Neural progenitor cell (in vitro differentiated cells): ENCODE measurements around the gene HMGA1. TPM values are rescaled to one million over a fixed set of nuclear protein-coding genes. Genes with fewer than 3 reads are reported as not detected.

Experiments
- DNase-seq: peaks from one replicate; pipeline ENCODE4 v3.0.0-alpha.2; 2016; ENCODE audit warnings: low spot score
- H2AFZ ChIP-seq: fragments of 200-600 bp; sonication (generic); replicated peaks from 2 replicates; pipeline ENCODE4 v1.6.1; 2016; ENCODE audit warnings: antibody characterized with exemption
- H3F3A ChIP-seq: fragments of 200-600 bp; sonication (generic); 2 replicates; pipeline ENCODE4 v1.6.1; 2016; ENCODE audit warnings: antibody characterized with exemption, low read depth
- H3K27ac ChIP-seq: fragments of 200-600 bp; sonication (generic); 2 replicates; pipeline ENCODE4 v1.5.1; 2016; ENCODE audit warnings: mild to moderate bottlenecking
- H3K27me3 ChIP-seq: fragments of 200-600 bp; sonication (generic); 2 replicates; pipeline ENCODE4 v1.6.1; 2016; ENCODE audit warnings: mild to moderate bottlenecking, moderate library complexity
- H3K36me3 ChIP-seq: fragments of 200-600 bp; sonication (generic); 2 replicates; pipeline ENCODE4 v1.5.1; 2016
- H3K4me1 ChIP-seq: fragments of 200-600 bp; sonication (generic); 2 replicates; pipeline ENCODE4 v1.6.1; 2016; ENCODE audit warnings: mixed run types
- H3K4me2 ChIP-seq: fragments of 200-600 bp; sonication (generic); 2 replicates; pipeline ENCODE4 v1.6.1; 2016
- H3K4me3 ChIP-seq: fragments of 200-600 bp; sonication (generic); 2 replicates; pipeline ENCODE4 v1.5.1; 2016
- H3K79me2 ChIP-seq: fragments of 200-600 bp; sonication (generic); 2 replicates; pipeline ENCODE4 v1.6.1; 2016; ENCODE audit warnings: low read depth
- H3K9ac ChIP-seq: fragments of 200-600 bp; sonication (generic); 2 replicates; pipeline ENCODE4 v1.6.1; 2016
- H3K9me3 ChIP-seq: fragments of 200-600 bp; sonication (generic); 2 replicates; pipeline ENCODE4 v1.5.1; 2016; ENCODE audit warnings: low read depth
- H4K20me1 ChIP-seq: fragments of 200-600 bp; sonication (generic); 2 replicates; pipeline ENCODE4 v1.6.1; 2016; ENCODE audit warnings: low read depth
- H3K27ac Mint-ChIP-seq: 3 replicates; pipeline ENCODE4 v1.8.0; 2021; ENCODE audit warnings: mixed read lengths
- H3K27me3 Mint-ChIP-seq: 2 replicates; pipeline ENCODE4 v1.8.0; 2022; ENCODE audit warnings: low read depth, mild to moderate bottlenecking, inconsistent platforms, moderate library complexity, mixed read lengths; ENCODE audit not compliant: insufficient read depth
- H3K36me3 Mint-ChIP-seq: 3 replicates; pipeline ENCODE4 v1.8.0; 2021; ENCODE audit warnings: mixed read lengths
- H3K4me1 Mint-ChIP-seq: 3 replicates; pipeline ENCODE4 v1.8.0; 2021; ENCODE audit warnings: mixed read lengths
- H3K4me3 Mint-ChIP-seq: 3 replicates; pipeline ENCODE4 v1.8.0; 2021; ENCODE audit warnings: mild to moderate bottlenecking, moderate library complexity, mixed read lengths
- H3K9me3 Mint-ChIP-seq: 3 replicates; pipeline ENCODE4 v1.8.0; 2020; ENCODE audit warnings: mixed read lengths
- CTCF ChIP-seq: fragments of 200-600 bp; sonication (generic); IDR thresholded peaks from 2 replicates; pipeline ENCODE4 v1.5.1; 2017; ENCODE audit warnings: antibody characterized with exemption, mild to moderate bottlenecking
- EZH2 ChIP-seq: fragments of 200-600 bp; sonication (generic); IDR thresholded peaks from 2 replicates; pipeline ENCODE4 v1.6.1; 2017; ENCODE audit warnings: antibody characterized with exemption, mild to moderate bottlenecking, moderate library complexity
- EZH2phosphoT487 ChIP-seq: fragments of 200-600 bp; sonication (generic); IDR thresholded peaks from 2 replicates; pipeline ENCODE4 v1.6.1; 2017; ENCODE audit warnings: antibody characterized with exemption
- total RNA-seq: library from RNA; depleted of rRNA; stranded (reverse); fragments of >200 nt; gene quantifications from 2 replicates; pipeline ENCODE4 v1.2.3, GENCODE V29; 2015; ENCODE audit warnings: low replicate concordance

Gene HMGA1
- total RNA-seq, 1 donor from 2014 or later, result 417 TPM

- H3K27me3 ChIP-seq, result no peaks in the 10 kb centered on the region
- no peak overlapping the region for H3K4me3 Mint-ChIP-seq
- peaks cover 12% of the 10 kb centered on the region for H3K79me2 ChIP-seq
- no peak overlapping the region for H3K4me3 ChIP-seq
- H3K27me3 Mint-ChIP-seq, result peaks cover 5% of the 10 kb centered on the region
- peaks cover 25% of the 10 kb centered on the region for H3F3A ChIP-seq
- H3K9me3 ChIP-seq, result no peaks in the 10 kb centered on the region
- no peaks in the 10 kb centered on the region for H3K36me3 ChIP-seq
- no peak for DNase-seq
- no peaks in the 10 kb centered on the region for H3K9me3 Mint-ChIP-seq
- no peak overlapping the region for H3K4me2 ChIP-seq
- no peaks in the 10 kb centered on the region for H3K36me3 Mint-ChIP-seq
- H3K27ac ChIP-seq, result no peak overlapping the region
- H3K4me1 ChIP-seq, result peaks cover 28% of the 10 kb centered on the region
- H4K20me1 ChIP-seq, result no peaks in the 10 kb centered on the region
- peaks cover 37% of the 10 kb centered on the region for H3K4me1 Mint-ChIP-seq
- TF ChIP-seq CTCF, result no peak
- TF ChIP-seq EZH2, result no peak
- TF ChIP-seq EZH2phosphoT487, result no peak
- no peak overlapping the region for H2AFZ ChIP-seq
- H3K27ac Mint-ChIP-seq, result peak overlapping the region; percentile 11
- H3K9ac ChIP-seq, result no peak overlapping the region
These were observed 5.9 kb upstream of the HMGA1 start for GRCh38 chr6:34230653-34231371.

DNA sequence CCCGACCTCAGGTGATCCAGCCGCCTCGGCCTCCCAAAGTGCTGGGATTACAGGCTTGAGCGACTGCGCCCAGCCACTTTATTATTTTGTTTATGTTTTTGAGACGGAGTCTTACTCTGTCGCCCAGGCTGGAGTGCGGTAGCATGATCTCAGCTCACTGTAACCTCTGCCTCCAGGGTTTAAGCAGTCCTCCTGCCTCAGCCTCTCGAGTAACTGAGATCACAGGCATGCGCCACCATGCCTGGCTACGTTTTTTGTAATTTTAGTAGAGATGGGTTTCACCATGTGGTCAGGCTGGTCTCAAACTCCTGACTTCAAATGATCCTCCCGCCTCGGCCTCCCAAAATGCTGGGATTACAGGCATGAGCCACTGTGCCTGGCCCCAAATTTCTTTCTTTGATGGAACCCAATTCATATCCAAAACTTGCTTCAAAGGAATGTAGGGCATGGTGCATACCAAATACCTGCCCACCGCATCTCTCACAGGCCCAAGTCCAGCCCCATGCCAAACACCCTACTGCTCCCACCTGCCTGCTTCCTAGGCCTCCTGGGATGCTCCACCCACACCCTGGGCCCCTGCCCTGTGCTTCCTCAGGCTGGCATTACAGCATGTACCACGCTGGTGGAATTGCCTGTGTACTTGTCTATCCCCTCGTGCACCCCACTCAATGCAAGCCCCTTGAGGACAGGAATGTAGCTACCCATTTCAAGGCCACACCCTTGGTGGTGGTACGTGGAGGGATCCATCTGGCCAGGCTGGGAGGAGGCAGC, 4.9 kb upstream of the HMGA1 start:
- H3K27me3 Mint-ChIP-seq, result peaks cover 5% of the 10 kb centered on the region

GRCh38 chr6:34232901-34233300, 3.8 kb upstream of the HMGA1 start:
- TF ChIP-seq EZH2phosphoT487 (no peak), EZH2 (no peak), CTCF (no peak)
- Histone ChIP-seq H3K36me3 (no peaks in the 10 kb centered on the region), H3K4me2 (no peak overlapping the region), H3K27me3 (no peaks in the 10 kb centered on the region), H3K4me1 (peaks cover 12% of the 10 kb centered on the region), H3K79me2 (peaks cover 30% of the 10 kb centered on the region), H3K9ac (no peak overlapping the region), H3K9me3 (no peaks in the 10 kb centered on the region), H2AFZ (no peak overlapping the region), H3K4me3 (no peak overlapping the region), H4K20me1 (peaks cover 4% of the 10 kb centered on the region), H3F3A (peaks cover 38% of the 10 kb centered on the region), H3K27ac (no peak overlapping the region)
- no peak overlapping the region for H3K27ac Mint-ChIP-seq
- DNase-seq, result no peak
- peaks cover 23% of the 10 kb centered on the region for H3K4me1 Mint-ChIP-seq
- H3K27me3 Mint-ChIP-seq, result peaks cover 5% of the 10 kb centered on the region
- H3K4me3 Mint-ChIP-seq, result no peak overlapping the region
- no peaks in the 10 kb centered on the region for H3K36me3 Mint-ChIP-seq
- no peaks in the 10 kb centered on the region for H3K9me3 Mint-ChIP-seq

More for the DNA sequence above, 4.9 kb upstream of the HMGA1 start:
- Histone ChIP-seq H3K36me3 (no peaks in the 10 kb centered on the region), H3K27me3 (no peaks in the 10 kb centered on the region), H4K20me1 (no peaks in the 10 kb centered on the region), H3K79me2 (peaks cover 21% of the 10 kb centered on the region), H3K4me1 (peaks cover 22% of the 10 kb centered on the region), H3K4me3 (no peak overlapping the region), H3K9me3 (no peaks in the 10 kb centered on the region), H3F3A (peaks cover 33% of the 10 kb centered on the region), H3K9ac (no peak overlapping the region), H3K27ac (no peak overlapping the region), H3K4me2 (no peak overlapping the region), H2AFZ (no peak overlapping the region)
- Mint-ChIP-seq H3K9me3 (no peaks in the 10 kb centered on the region), H3K4me3 (no peak overlapping the region), H3K27ac (peak overlapping the region; percentile 76), H3K4me1 (peaks cover 34% of the 10 kb centered on the region), H3K36me3 (no peaks in the 10 kb centered on the region)
- TF ChIP-seq CTCF (no peak), EZH2phosphoT487 (no peak)
- no peak for DNase-seq
